Measurements from ENCODE around the gene SLC3A2.

Gene SLC3A2

GRCh38 chr11:62922189-62922589 lies 41.5 kb downstream of the SLC3A2 start:
- DNase-seq (ENCODE audit: low read depth): no peak
- no peak overlapping the region for H3K4me3 ChIP-seq (ENCODE audit: control insufficient read depth, low read depth, low read length)
- no peak for TF ChIP-seq CTCF (conservative IDR thresholded peaks at IDR 0.05; ENCODE audit: control insufficient read depth, insufficient read depth, low read depth, low read length)

GRCh38 chr11:62922653-62923431 lies 42.1 kb downstream of the SLC3A2 start:
- no peak overlapping the region for H3K4me3 ChIP-seq (ENCODE audit: control insufficient read depth, low read depth, low read length)
- TF ChIP-seq CTCF (conservative IDR thresholded peaks at IDR 0.05; ENCODE audit: control insufficient read depth, insufficient read depth, low read depth, low read length): peak; percentile 46
- peak; percentile 30 for DNase-seq (ENCODE audit: low read depth)

DNA sequence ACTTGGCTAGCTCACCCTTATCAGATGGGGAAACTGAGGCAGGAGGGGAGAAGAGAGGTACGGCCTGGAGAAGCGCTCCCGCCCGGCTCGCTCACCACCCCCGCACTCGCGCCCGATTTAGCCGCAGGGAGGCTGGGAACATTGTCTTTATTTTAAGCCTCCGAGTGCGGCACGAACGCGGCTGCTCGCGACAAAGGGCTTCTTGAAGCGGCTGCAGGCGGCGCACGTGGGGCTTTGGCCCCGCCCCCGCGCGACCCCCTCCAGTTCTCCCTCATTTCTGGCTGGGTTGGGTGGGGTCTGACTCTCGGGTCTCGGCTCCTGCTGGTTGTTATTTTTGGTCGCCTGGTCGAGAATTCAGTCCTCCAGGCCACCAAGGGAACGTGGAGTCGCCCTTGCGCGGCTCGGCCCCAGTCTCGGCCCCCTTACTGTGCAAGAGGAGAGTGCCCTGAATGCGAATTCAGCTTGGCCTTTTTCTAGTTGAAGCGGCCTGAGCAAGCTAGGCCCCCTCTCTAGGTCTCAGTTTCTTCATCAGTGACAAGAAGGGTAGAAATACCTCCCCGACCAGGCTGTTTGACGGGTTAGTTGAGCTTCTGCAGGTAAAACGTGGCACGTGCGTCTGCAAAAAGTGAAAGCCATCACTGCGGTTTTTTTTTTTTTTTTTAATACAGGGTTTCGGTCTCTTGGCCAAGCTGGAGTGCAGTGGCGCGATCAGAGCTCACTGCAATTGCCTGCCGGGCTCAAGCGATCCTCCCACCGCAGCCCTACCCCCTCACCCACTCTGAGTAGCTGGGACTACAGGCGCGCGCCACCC lies 43.1 kb downstream of the SLC3A2 start:
- no peak overlapping the region for H3K4me3 ChIP-seq (ENCODE audit: control insufficient read depth, low read depth, low read length)
- DNase-seq (ENCODE audit: low read depth): no peak

GRCh38 chr11:62925308-62925707 lies 44.6 kb downstream of the SLC3A2 start:
- TF ChIP-seq CTCF (conservative IDR thresholded peaks at IDR 0.05; ENCODE audit: control insufficient read depth, insufficient read depth, low read depth, low read length): no peak
- DNase-seq (ENCODE audit: low read depth): no peak
- no peak overlapping the region for H3K4me3 ChIP-seq (ENCODE audit: control insufficient read depth, low read depth, low read length)

More for the DNA sequence above, 43.1 kb downstream of the SLC3A2 start:
- TF ChIP-seq CTCF (conservative IDR thresholded peaks at IDR 0.05; ENCODE audit: control insufficient read depth, insufficient read depth, low read depth, low read length): no peak

- no peak overlapping the region for H3K4me3 ChIP-seq (ENCODE audit: control insufficient read depth, low read depth, low read length)
- no peak for DNase-seq (ENCODE audit: low read depth)
- TF ChIP-seq CTCF (conservative IDR thresholded peaks at IDR 0.05; ENCODE audit: control insufficient read depth, insufficient read depth, low read depth, low read length): no peak
Measured at GRCh38 chr11:62925745-62926679, 45.3 kb downstream of the SLC3A2 start.
